Sigmoid colon (tissue), 7 donors: ENCODE results near the gene TTYH3. TPM values are rescaled to one million over a fixed set of nuclear protein-coding genes. Genes with fewer than 3 reads are reported as not detected.

Experiments
- DNase-seq: peaks from one replicate; pipeline ENCODE4 v3.0.0-alpha.2; 2019
- H3K27ac ChIP-seq, 4 donors: fragments of 200-600 bp; sonication (generic); one replicate each; pipeline ENCODE4 v1.5.1; 2016 to 2019; ENCODE audit warnings: mild to moderate bottlenecking in 1 of 4
- H3K27me3 ChIP-seq, 3 donors: fragments of 200-600 bp; sonication (generic); one replicate each; pipeline ENCODE4 v1.5.1; 2019; ENCODE audit warnings: mild to moderate bottlenecking in 1 of 3
- H3K36me3 ChIP-seq, 4 donors: fragments of 200-600 bp; sonication (generic); one replicate each; pipeline ENCODE4 v1.5.1; 2016 to 2019
- H3K4me1 ChIP-seq, 4 donors: fragments of 200-600 bp; sonication (generic); one replicate each; pipeline ENCODE4 v1.5.1; 2017 to 2019
- H3K4me3 ChIP-seq, 4 donors: fragments of 200-600 bp; sonication (generic); one replicate each; pipeline ENCODE4 v1.5.1; 2017 to 2019; ENCODE audit warnings: mild to moderate bottlenecking in 2 of 4, moderate library complexity in 1 of 4
- H3K9me3 ChIP-seq, 4 donors: fragments of 200-600 bp in 3 of 4; sonication (generic) in 3 of 4; one replicate each; pipeline versions ENCODE4 v1.5.1 to v1.6.1; 2013 to 2019
- EP300 ChIP-seq, 4 donors: sonication (generic); formaldehyde crosslinking; IDR thresholded peaks; one replicate each; pipeline ENCODE4 v1.6.1; 2017; ENCODE audit warnings: antibody characterized with exemption in 4 of 4
- POLR2A ChIP-seq, 2 donors: fragments of 450-650 bp; IDR thresholded peaks; one replicate each; pipeline ENCODE4 v1.6.1; 2016; ENCODE audit warnings: antibody characterized with exemption in 2 of 2, mild to moderate bottlenecking in 2 of 2, moderate library complexity in 2 of 2
- POLR2AphosphoS5 ChIP-seq, 4 donors: sonication (generic); formaldehyde crosslinking; IDR thresholded peaks; one replicate each; pipeline ENCODE4 v1.6.1; 2017; ENCODE audit warnings: antibody characterized with exemption in 4 of 4
- WGBS, 2 donors: extraction: QIAGEN DNeasy Blood & Tissue Kit; methylation state at CpG; one replicate each; pipeline ENCODE4 v1.1.7; 2013; 5-methylcytosine and 5-hydroxymethylcytosine counted together
- intact Hi-C: fragments of 100-400 bp; cut with DNase I; formaldehyde crosslinking; loops from one replicate; pipeline ENCODE4 v1.15.1; 2023
- polyA plus RNA-seq, 3 donors: library from polyadenylated mRNA; stranded (reverse); fragments of 200-250 nt; gene quantifications; one replicate each; pipeline ENCODE4 v1.2.3, GENCODE V29; 2013
- total RNA-seq, 4 donors: library from RNA; depleted of rRNA; stranded (reverse); fragments of >200 nt; gene quantifications; one replicate each; pipeline ENCODE4 v1.1.0, GENCODE V29; 2016
- TF ChIP-seq, protein P1 (sequence below), 4 experiments: fragments of 450-650 bp in 3 of 4; fragments of 200-600 bp in 1 of 4; IDR thresholded peaks; one replicate each; pipeline ENCODE4 v1.5.1; 2016 to 2019; ENCODE audit warnings: antibody characterized with exemption in 4 of 4, mild to moderate bottlenecking in 3 of 4, moderate library complexity in 2 of 4
- donor health status: healthy with polysubstance abuse.
- donor health status: Bipolar disorder and iron deficiency.
- donor health status: healthy.

Gene TTYH3
- total and polyA plus RNA-seq, 7 donors: 5.4 to 41.7 (median 15.3) TPM

DNA sequence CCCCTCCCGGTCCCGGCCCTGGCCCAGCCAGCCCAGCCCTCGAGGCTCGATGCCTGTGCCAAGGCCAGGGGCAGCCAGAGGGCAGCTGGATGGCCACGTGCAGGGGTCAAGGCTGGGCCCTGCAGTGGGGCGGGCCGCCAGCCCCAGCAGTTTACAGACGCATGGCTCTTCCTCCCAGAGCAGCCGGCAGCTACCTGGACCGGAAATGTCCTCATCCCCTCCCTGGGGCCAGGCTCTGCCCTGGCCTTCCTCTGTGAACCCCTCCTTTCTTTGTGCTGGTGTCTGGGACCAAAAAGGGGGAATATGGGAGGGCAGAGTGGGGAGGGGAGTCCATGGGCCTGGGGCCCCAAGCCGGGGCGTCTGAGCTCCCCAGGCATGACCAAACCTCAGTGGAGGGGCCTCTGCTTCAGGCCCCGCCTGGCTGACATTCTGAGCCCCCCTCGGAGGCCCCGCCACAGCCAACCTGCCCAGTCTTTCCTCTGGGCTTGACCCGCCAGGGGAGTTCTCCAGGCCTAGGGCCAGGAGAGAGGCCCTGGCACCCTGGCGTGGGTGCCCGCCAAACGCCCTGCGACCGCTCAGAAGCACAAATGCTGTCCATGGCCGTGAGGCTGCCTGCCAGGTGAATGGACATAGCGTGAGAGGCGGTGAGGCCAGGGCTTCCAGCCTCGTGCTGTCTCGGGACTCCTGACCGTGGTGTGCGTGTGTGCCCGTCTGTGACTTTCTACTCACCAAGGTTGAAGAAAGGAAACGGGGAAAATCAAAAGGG is 31.5 kb downstream of the TTYH3 start:
- intact Hi-C loops: no loop called here
- no peaks in the 10 kb centered on the region for H3K27me3 ChIP-seq
- no peak overlapping the region for H3K27ac ChIP-seq
- peak in 2 of 4 donors; percentile 26 to 33 for TF ChIP-seq POLR2AphosphoS5 (IDR thresholded peaks at IDR 0.05)
- TF ChIP-seq EP300 (IDR thresholded peaks at IDR 0.05): no peak
- TF ChIP-seq, protein P1, sequence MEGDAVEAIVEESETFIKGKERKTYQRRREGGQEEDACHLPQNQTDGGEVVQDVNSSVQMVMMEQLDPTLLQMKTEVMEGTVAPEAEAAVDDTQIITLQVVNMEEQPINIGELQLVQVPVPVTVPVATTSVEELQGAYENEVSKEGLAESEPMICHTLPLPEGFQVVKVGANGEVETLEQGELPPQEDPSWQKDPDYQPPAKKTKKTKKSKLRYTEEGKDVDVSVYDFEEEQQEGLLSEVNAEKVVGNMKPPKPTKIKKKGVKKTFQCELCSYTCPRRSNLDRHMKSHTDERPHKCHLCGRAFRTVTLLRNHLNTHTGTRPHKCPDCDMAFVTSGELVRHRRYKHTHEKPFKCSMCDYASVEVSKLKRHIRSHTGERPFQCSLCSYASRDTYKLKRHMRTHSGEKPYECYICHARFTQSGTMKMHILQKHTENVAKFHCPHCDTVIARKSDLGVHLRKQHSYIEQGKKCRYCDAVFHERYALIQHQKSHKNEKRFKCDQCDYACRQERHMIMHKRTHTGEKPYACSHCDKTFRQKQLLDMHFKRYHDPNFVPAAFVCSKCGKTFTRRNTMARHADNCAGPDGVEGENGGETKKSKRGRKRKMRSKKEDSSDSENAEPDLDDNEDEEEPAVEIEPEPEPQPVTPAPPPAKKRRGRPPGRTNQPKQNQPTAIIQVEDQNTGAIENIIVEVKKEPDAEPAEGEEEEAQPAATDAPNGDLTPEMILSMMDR (IDR thresholded peaks at IDR 0.05): no peak
- no peak for TF ChIP-seq POLR2A (IDR thresholded peaks at IDR 0.05)
- peaks cover 0 to 10% (median 0%) of the 10 kb centered on the region in 4 donors for H3K4me1 ChIP-seq
- 59 to 77% methylated on average over 30 of the region's 30 CpGs for WGBS, 2 donors
- no peak overlapping the region for H3K4me3 ChIP-seq
- H3K9me3 ChIP-seq: no peaks in the 10 kb centered on the region
- DNase-seq: peak; percentile 73
- peaks cover 0 to 10% (median 4%) of the 10 kb centered on the region in 4 donors for H3K36me3 ChIP-seq

DNA sequence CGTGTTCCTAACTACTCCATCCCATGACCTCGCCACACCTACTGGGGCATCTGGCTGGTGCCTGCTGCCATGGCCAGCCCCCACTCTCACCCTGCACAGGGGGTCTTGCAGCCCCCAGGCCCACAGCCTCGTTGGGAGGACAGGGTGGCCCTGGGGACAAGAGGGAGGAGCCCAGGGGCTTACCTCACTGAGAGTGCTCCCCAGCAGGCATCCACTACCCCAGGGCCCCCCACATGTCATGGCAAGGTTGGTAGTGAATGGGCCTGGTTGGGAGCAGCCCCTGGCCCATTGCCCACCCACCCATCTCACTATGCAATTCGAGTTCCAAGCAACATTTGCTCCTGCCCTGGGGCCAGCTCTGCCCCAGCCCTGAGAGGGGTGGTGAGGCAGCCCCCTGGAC is 32.2 kb downstream of the TTYH3 start:
- TF ChIP-seq POLR2A (IDR thresholded peaks at IDR 0.05): no peak
- TF ChIP-seq POLR2AphosphoS5 (IDR thresholded peaks at IDR 0.05): no peak
- TF ChIP-seq, protein P1 (IDR thresholded peaks at IDR 0.05): no peak
- TF ChIP-seq EP300 (IDR thresholded peaks at IDR 0.05): no peak
- H3K4me1 ChIP-seq: peaks cover 0 to 10% (median 0%) of the 10 kb centered on the region in 4 donors
- no peaks in the 10 kb centered on the region for H3K9me3 ChIP-seq
- DNase-seq: no peak
- H3K27ac ChIP-seq: no peak overlapping the region
- intact Hi-C loops: no loop called here
- H3K36me3 ChIP-seq: peaks cover 0 to 5% (median 1%) of the 10 kb centered on the region in 4 donors
- H3K27me3 ChIP-seq: no peaks in the 10 kb centered on the region
- WGBS, 2 donors: 43 to 75% methylated on average over 4 of the region's 4 CpGs
- H3K4me3 ChIP-seq: no peak overlapping the region

DNA sequence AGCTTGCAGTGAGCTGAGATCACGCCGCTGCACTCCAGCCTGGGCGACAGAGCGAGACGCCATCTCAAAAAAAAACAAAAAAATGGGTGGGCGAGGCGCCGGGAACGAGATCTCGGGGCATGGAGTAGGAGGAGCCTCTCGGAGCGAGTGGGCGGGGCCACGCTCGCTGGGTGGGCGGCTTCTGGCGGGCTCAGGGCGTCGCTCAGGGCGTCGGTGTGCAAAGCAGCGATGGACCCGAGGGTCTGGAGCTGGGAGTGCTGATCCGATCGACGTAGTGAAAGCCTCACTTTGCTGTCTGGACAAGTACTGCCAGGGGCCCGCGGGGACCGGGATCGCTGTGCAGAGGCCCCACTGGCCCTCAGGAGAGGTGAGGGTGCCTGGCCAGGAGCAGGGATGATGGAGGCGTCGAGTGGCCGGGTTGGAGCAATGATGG is 33.6 kb downstream of the TTYH3 start:
- intact Hi-C loops: no loop called here
- WGBS, 2 donors: 56 to 72% methylated on average over 33 of the region's 33 CpGs

DNA sequence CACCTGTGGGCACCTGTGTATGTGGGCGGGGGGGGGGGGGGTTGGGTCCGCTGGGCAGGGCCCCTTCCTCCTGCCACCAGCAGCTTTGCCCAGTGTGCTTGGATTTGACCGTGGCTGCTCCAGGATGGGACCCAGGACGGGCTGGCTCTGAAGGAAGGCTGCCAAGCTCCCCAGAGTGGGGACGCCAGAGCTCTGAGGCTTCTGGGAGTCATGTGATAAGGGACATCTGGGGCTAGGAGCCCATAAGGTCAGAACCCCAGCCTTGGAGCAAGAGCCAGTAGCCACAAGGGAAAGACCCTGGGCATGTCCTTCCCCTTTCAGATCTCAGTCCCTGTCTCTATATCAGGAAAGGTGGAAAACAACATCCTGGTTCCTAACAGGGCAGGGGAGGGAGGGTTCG is 34.4 kb downstream of the TTYH3 start:
- intact Hi-C loops: no loop called here
- Histone ChIP-seq H3K36me3 (peaks cover 0 to 5% (median 0%) of the 10 kb centered on the region in 4 donors), H3K9me3 (no peaks in the 10 kb centered on the region), H3K27me3 (peaks cover 0 to 6% (median 0%) of the 10 kb centered on the region in 3 donors), H3K27ac (no peak overlapping the region), H3K4me3 (no peak overlapping the region), H3K4me1 (peaks cover 0 to 15% (median 3%) of the 10 kb centered on the region in 4 donors)
- TF ChIP-seq POLR2AphosphoS5 (IDR thresholded peaks at IDR 0.05) (no peak), EP300 (IDR thresholded peaks at IDR 0.05) (no peak), POLR2A (IDR thresholded peaks at IDR 0.05) (no peak)
- TF ChIP-seq, protein P1 (IDR thresholded peaks at IDR 0.05): no peak
- no peak for DNase-seq
- 28 to 62% methylated on average over 5 to 6 of the region's 6 CpGs for WGBS, 2 donors

More for the DNA sequence above, 33.6 kb downstream of the TTYH3 start:
- Histone ChIP-seq H3K9me3 (no peaks in the 10 kb centered on the region), H3K4me1 (peaks cover 0 to 10% (median 0%) of the 10 kb centered on the region in 4 donors), H3K27me3 (peaks cover 0 to 6% (median 0%) of the 10 kb centered on the region in 3 donors), H3K27ac (no peak overlapping the region), H3K4me3 (no peak overlapping the region), H3K36me3 (peaks cover 0 to 5% (median 0%) of the 10 kb centered on the region in 4 donors)
- no peak for DNase-seq
- TF ChIP-seq POLR2AphosphoS5 (IDR thresholded peaks at IDR 0.05): no peak
- TF ChIP-seq EP300 (IDR thresholded peaks at IDR 0.05): no peak
- TF ChIP-seq, protein P1 (IDR thresholded peaks at IDR 0.05): no peak
- no peak for TF ChIP-seq POLR2A (IDR thresholded peaks at IDR 0.05)
